Large intestine (tissue), 3 donors: Measurements from ENCODE around the gene C4orf50. TPM values are rescaled to one million over a fixed set of nuclear protein-coding genes. Genes with fewer than 3 reads are reported as not detected.

Source experiments
- DNase-seq, 2 donors: peaks; one replicate each; pipeline versions ENCODE4 v3.0.0 to v3.0.0-alpha.2; 2013
- H3K27ac ChIP-seq: one replicate; pipeline ENCODE4 v1.5.1; 2013; ENCODE audit warnings: low read length
- H3K27me3 ChIP-seq: 2 replicates; pipeline ENCODE4 v1.6.1; 2013; ENCODE audit warnings: low read length; ENCODE audit not compliant: control insufficient read depth, insufficient read depth
- H3K36me3 ChIP-seq: 2 replicates; pipeline ENCODE4 v1.6.1; 2013; ENCODE audit warnings: low read length; ENCODE audit not compliant: control insufficient read depth, insufficient read depth
- H3K4me1 ChIP-seq: one replicate; pipeline ENCODE4 v1.6.1; 2013; ENCODE audit warnings: low read length; ENCODE audit not compliant: control insufficient read depth, insufficient read depth
- H3K4me3 ChIP-seq: one replicate; pipeline ENCODE4 v1.5.1; 2013; ENCODE audit warnings: low read length
- H3K9me3 ChIP-seq: one replicate; pipeline ENCODE4 v1.6.1; 2013; ENCODE audit warnings: mild to moderate bottlenecking, low read depth, low read length, moderate library complexity; ENCODE audit not compliant: control insufficient read depth
- WGBS: methylation state at CpG from one replicate; pipeline ENCODE4 v1.1.5; 2013; ENCODE audit warnings: low lambda C conversion rate; ENCODE audit not compliant: insufficient coverage; 5-methylcytosine and 5-hydroxymethylcytosine counted together
- polyA plus RNA-seq: library from polyadenylated mRNA; unstranded; fragments of 120-200 nt; gene quantifications from one replicate; pipeline ENCODE4 v1.2.1, GENCODE V29; 2013

Gene C4orf50
- polyA plus RNA-seq, 1 donor = 0.58 TPM

DNA sequence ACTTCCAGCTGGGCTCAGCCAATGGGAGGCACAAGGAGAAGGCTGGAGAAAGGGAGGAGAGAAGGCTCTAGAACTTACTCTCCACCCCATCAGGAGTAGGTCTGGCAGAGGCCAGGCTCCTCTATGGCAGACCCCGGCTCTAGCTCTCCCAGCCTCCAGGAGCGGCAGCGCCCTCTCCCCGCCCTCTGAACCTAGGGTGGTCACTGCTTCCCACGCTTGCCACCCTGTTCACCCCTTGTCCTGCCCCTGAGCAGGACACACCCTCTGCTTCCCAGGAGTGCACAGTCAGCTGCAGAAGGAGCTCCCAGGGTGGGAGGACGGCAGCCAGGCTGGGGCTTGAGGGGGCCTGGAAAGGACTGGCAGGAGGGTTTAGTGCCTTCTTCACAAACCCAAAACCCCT lies 72.3 kb downstream of the C4orf50 start:
- Histone ChIP-seq H3K4me3 (no peak overlapping the region), H3K27ac (no peak overlapping the region), H3K9me3 (no peaks in the 10 kb centered on the region), H3K4me1 (no peaks in the 10 kb centered on the region), H3K36me3 (no peaks in the 10 kb centered on the region), H3K27me3 (no peaks in the 10 kb centered on the region)
- DNase-seq = no peak
- no CpG with 5 or more reads among the region's 6 CpGs for WGBS

DNA sequence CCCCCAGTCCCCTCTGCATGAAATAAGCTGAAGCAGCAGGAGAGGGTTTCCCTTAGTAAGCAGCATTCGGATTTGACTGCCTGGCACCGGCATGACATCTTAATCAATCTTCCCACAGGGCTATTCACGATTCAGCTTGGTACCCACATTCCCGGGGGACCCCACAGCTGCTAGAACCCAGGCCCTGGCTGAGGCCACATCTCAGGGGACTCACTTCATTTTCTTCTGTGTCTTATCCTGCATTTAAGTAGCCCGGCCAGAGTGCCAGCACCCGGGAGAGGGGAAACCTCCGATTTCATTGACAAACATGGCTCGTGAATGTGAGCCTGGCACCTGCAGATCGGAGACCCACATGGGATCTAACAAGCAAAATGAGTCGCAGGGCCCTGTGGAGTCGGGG lies 73.1 kb downstream of the C4orf50 start:
- WGBS = no CpG with 5 or more reads among the region's 11 CpGs
- no peaks in the 10 kb centered on the region for H3K27me3 ChIP-seq
- DNase-seq = no peak
- H3K36me3 ChIP-seq = no peaks in the 10 kb centered on the region
- no peak overlapping the region for H3K4me3 ChIP-seq
- no peaks in the 10 kb centered on the region for H3K9me3 ChIP-seq
- no peak overlapping the region for H3K27ac ChIP-seq
- no peaks in the 10 kb centered on the region for H3K4me1 ChIP-seq

DNA sequence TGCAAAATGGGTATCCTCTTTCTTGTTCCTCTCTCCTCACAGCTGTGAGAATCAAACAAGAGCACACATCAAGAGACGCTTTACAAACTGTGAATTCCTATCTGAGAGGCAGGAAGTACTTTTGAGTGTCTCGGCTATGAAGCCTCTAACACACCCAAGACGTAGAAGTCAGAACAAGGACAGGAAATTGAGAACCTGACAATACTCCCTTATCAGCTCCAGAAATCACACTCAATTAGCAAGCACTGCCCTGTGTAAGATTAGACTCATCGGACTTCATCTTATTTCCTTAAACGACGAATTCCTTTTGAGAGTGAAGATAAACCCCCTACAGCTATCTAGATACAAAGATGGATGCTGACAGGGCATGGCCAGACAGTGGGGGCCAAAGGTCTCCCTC lies 74.7 kb downstream of the C4orf50 start:
- no peak for DNase-seq
- Histone ChIP-seq H3K4me1 (no peaks in the 10 kb centered on the region), H3K9me3 (no peaks in the 10 kb centered on the region), H3K36me3 (no peaks in the 10 kb centered on the region), H3K4me3 (no peak overlapping the region), H3K27me3 (no peaks in the 10 kb centered on the region), H3K27ac (no peak overlapping the region)
- WGBS = no CpG with 5 or more reads among the region's 6 CpGs

DNA sequence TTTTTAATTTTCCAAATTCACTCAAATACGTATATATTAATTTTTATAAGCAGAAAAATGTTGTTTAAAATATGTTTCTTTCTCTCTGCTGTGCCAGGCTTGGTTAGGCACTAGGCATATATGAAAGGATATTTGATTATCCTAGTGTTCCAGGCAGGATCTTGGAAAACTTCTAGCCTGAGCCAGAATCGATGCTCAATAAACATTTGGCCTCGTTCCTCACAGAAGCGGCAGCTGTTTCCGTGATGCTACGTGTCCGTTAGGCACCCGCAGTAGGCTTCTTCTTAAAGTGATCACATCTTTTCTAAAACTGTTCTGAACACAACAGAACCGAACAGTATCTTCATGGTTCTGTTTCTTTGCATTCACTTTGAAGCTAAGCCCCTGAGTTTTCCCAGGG lies 75.3 kb downstream of the C4orf50 start:
- Histone ChIP-seq H3K4me3 (no peak overlapping the region), H3K27me3 (no peaks in the 10 kb centered on the region), H3K4me1 (no peaks in the 10 kb centered on the region), H3K27ac (no peak overlapping the region), H3K36me3 (no peaks in the 10 kb centered on the region), H3K9me3 (no peaks in the 10 kb centered on the region)
- no CpG with 5 or more reads among the region's 9 CpGs for WGBS
- no peak for DNase-seq

DNA sequence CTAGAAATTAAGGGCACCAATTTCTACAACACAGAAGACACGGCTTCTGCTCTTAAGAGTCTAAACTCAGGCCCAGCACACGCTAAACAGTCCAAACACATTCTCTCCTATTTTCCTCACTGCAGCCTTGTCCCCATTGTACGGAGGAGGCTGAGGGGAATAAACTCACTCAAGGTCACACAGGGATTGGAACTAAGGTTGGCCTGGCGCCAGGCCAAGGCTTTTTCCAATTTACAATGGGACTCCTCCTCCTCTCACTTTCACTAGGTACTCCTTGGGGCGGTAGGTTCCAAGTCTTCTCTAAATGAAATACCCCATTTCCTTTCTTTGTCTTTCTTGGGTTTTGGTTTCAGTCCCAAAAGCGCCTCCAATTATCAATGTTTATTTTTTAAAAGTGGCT lies 76.6 kb downstream of the C4orf50 start:
- DNase-seq = no peak
- Histone ChIP-seq H3K27ac (no peak overlapping the region), H3K4me3 (no peak overlapping the region), H3K4me1 (no peaks in the 10 kb centered on the region), H3K27me3 (no peaks in the 10 kb centered on the region), H3K9me3 (no peaks in the 10 kb centered on the region), H3K36me3 (no peaks in the 10 kb centered on the region)
- 69% methylated on average over 2 of the region's 6 CpGs for WGBS

DNA sequence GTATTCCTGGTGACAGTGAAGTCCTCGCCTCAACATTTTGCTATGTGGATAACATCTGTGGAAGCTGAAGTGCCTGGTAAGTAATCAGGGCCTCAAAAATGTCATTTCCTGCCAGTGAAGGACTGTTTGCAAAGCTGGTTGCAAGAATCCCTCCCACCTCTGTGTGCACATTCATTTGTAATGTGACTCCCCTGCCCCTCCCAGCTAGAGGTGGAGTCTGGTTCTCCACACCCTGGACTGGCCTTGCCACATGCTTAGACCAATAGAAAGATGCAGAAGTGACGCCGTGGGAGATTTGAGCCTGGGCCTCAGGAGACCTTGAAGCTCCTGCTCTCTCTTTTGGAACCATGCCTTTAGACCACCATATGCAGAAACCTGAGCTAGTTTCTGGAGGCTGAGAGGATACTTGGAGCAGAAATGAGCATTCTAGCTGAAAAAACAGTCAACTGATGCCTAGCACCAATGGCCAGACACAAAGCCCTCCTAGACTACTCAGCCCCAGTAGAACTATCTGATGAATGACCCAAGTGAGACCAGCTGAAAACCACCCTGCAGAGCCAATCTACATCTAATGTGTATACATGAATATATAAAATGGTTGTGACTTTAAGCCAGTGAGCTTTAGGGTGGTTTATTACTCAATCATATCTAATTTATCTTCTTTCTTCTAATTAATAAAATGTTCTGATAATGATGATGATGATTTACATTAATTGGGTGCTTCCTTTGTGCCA lies 77.6 kb downstream of the C4orf50 start:
- DNase-seq = no peak
- no peaks in the 10 kb centered on the region for H3K27me3 ChIP-seq
- H3K4me1 ChIP-seq = no peaks in the 10 kb centered on the region
- no peaks in the 10 kb centered on the region for H3K9me3 ChIP-seq
- no peak overlapping the region for H3K4me3 ChIP-seq
- WGBS = no CpG with 5 or more reads among the region's 3 CpGs
- no peak overlapping the region for H3K27ac ChIP-seq
- no peaks in the 10 kb centered on the region for H3K36me3 ChIP-seq

DNA sequence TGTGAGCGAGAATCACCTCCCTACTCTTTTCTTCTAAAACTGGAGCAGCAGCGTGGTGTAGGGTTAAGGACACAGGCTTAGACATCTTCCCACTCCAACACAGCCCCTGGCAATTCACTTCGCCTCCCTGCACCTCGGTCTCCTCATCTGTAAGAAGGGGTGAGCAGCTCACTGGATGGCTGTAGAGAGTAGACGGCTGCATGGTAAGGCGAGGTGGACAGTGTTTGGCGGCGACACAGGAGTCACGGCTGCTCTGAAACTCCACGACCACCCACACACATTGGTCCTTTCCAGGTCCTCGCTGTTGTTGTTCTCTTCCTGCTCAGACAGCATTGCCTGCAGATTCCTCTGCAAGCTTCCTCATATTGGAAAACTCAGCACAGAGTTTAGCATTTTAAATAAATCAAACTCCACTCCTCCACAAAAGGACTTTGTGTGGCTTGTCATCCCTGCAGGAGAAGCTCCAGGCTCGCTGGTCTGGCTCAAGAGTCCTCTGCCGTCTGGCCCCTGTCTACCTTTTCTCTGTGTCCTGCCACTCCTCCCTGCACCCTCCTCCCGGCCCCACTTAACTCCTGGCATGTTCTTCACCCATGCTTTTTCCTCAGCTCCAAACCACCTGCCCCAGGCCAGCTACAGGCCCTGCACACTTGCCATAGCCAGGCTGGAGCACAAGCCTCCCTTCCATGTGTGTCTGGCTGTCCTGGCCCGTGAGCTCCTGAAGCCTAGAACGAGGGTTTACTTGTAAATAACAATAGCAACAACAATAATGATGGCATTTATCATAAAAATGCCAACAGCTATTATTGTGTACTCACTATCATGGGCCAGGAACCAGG lies 84.0 kb downstream of the C4orf50 start:
- Histone ChIP-seq H3K27ac (no peak overlapping the region), H3K4me1 (no peaks in the 10 kb centered on the region), H3K4me3 (no peak overlapping the region), H3K36me3 (no peaks in the 10 kb centered on the region), H3K27me3 (peaks cover 7% of the 10 kb centered on the region), H3K9me3 (no peaks in the 10 kb centered on the region)
- WGBS = no CpG with 5 or more reads among the region's 16 CpGs
- no peak for DNase-seq

DNA sequence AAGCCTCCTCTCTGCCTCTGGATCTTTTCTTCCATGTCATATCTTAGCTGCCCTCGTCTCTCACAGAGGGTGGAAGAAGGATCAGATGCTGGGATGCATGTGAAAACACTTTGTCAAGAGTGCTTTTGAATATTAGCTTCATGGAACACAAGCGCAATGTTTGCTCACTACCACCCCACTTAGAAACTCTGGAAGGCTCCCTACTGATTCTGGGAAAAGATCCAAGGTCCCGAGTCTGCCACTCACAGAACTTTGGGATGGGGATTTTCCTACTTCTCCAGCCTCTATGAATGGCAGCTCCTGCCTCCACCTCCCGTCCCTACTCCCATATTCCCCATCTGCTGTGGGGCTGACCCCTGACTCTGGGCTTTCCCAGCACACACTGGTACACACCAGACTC lies 85.1 kb downstream of the C4orf50 start:
- no peaks in the 10 kb centered on the region for H3K9me3 ChIP-seq
- no peaks in the 10 kb centered on the region for H3K36me3 ChIP-seq
- no peak for DNase-seq
- H3K4me3 ChIP-seq = no peak overlapping the region
- 100% methylated on average over 1 of the region's 4 CpGs for WGBS
- peaks cover 9% of the 10 kb centered on the region for H3K27me3 ChIP-seq
- no peak overlapping the region for H3K27ac ChIP-seq
- no peaks in the 10 kb centered on the region for H3K4me1 ChIP-seq

DNA sequence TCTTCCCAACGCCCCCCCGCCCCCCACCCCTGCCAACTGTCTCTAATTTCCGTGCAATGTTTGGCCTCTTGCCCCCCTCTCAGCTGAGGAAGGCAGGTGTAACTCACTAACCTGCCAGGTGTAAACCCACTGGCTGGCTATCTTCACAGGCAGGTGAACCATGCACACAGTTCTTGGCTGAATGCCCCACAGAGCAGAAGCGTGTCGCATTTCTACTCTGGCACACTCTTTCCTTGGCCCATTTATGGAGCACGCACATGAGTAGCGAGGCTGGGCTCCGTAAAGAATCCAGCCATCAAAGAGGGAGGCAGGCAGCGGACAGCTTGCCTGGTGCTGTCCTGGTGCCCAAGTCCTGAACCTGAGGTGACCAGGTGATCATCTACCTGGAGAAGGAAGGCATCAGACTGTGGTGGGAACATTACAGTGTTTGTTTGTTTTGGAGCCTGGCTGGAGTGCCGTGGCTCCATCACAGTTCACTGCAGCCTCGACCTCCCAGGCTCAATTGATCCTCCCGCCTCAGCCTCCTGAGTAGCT lies 86.1 kb downstream of the C4orf50 start:
- Histone ChIP-seq H3K4me1 (no peaks in the 10 kb centered on the region), H3K36me3 (no peaks in the 10 kb centered on the region), H3K4me3 (no peak overlapping the region), H3K9me3 (no peaks in the 10 kb centered on the region), H3K27me3 (peaks cover 9% of the 10 kb centered on the region), H3K27ac (no peak overlapping the region)
- no peak for DNase-seq
- no CpG with 5 or more reads among the region's 12 CpGs for WGBS

DNA sequence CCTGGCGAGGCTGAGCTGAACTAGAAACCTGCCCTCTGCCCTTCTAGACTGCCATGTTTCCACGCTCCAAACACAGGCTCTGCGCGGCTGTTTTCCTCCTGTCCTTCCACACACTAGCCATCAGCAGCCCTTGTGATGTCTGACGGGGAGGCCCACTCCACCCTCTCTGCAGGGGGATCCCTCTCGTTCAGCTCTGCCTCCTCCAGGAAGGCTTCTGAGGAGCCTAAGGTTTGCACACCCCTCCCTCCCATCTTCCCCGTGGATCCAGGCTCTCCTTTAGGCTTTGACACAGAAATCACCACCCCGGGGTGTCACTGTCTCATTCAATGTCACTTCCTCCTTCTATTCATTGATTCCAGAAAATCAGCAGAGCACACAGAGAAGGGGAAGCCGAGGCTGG lies 86.7 kb downstream of the C4orf50 start:
- no peaks in the 10 kb centered on the region for H3K4me1 ChIP-seq
- peaks cover 9% of the 10 kb centered on the region for H3K27me3 ChIP-seq
- no CpG with 5 or more reads among the region's 9 CpGs for WGBS
- H3K9me3 ChIP-seq = no peaks in the 10 kb centered on the region
- DNase-seq = no peak
- H3K27ac ChIP-seq = no peak overlapping the region
- H3K36me3 ChIP-seq = no peaks in the 10 kb centered on the region
- H3K4me3 ChIP-seq = no peak overlapping the region
